Measurements from ENCODE around the gene TRAPPC6A. TPM values are rescaled to one million over a fixed set of nuclear protein-coding genes. Genes with fewer than 3 reads are reported as not detected.

The TRAPPC6A gene
- total RNA-seq, 2 donors from 2014 or later = 56.6 to 79.1 TPM

DNA sequence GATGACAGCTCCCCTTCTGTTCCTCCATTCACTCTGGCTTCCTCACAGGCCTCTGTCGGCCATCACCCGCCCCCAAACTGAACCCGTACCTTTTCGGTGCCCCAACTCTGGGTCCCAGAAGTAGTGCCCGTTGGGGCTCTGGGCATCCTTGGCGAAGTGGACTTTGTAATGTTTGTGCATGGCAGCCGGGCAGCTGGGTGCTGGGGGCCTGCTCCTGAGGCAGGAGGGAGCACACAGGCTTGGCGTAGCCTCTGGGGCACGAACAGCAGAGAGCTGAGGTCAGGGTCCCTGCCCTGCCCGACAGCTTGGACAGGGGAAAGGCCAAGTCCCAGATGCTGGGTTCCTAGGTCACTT lies 18.1 kb downstream of the TRAPPC6A start:
- H3K27ac Mint-ChIP-seq = no peak overlapping the region
- 91 to 96% methylated on average over 10 of the region's 10 CpGs for WGBS, 2 experiments (ENCODE audit: insufficient coverage in 1 of 2, insufficient read length in 1 of 2)
- peaks cover 31% of the 10 kb centered on the region for H3K27me3 Mint-ChIP-seq (ENCODE audit: insufficient read depth)

GRCh38 chr19:45159210-45159970 lies 18.6 kb downstream of the TRAPPC6A start:
- H3K4me3 Mint-ChIP-seq = no peak overlapping the region
- peaks cover 8% of the 10 kb centered on the region for H3K4me1 ChIP-seq (ENCODE audit: control insufficient read depth, insufficient read depth, low read length)
- H3K27ac Mint-ChIP-seq = no peak overlapping the region
- WGBS, 2 experiments (ENCODE audit: insufficient coverage in 1 of 2, insufficient read length in 1 of 2) = 89 to 94% methylated on average over 8 to 12 of the region's 12 CpGs
- H3K27me3 Mint-ChIP-seq (ENCODE audit: insufficient read depth) = peaks cover 36% of the 10 kb centered on the region
- H3K4me3 ChIP-seq (ENCODE audit: low read length) = no peak overlapping the region
- DNase-seq = no peak
- TF ChIP-seq, protein P1, sequence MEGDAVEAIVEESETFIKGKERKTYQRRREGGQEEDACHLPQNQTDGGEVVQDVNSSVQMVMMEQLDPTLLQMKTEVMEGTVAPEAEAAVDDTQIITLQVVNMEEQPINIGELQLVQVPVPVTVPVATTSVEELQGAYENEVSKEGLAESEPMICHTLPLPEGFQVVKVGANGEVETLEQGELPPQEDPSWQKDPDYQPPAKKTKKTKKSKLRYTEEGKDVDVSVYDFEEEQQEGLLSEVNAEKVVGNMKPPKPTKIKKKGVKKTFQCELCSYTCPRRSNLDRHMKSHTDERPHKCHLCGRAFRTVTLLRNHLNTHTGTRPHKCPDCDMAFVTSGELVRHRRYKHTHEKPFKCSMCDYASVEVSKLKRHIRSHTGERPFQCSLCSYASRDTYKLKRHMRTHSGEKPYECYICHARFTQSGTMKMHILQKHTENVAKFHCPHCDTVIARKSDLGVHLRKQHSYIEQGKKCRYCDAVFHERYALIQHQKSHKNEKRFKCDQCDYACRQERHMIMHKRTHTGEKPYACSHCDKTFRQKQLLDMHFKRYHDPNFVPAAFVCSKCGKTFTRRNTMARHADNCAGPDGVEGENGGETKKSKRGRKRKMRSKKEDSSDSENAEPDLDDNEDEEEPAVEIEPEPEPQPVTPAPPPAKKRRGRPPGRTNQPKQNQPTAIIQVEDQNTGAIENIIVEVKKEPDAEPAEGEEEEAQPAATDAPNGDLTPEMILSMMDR (conservative IDR thresholded peaks at IDR 0.05) = no peak
- no peaks in the 10 kb centered on the region for H3K27me3 ChIP-seq (ENCODE audit: control insufficient read depth, insufficient read depth, low read length, poor library complexity, severe bottlenecking)
- peaks cover 3% of the 10 kb centered on the region for H3K4me1 Mint-ChIP-seq
- no peak overlapping the region for H3K9ac ChIP-seq (ENCODE audit: extremely low read depth, low read length, poor library complexity, severe bottlenecking)
- H3K36me3 ChIP-seq (ENCODE audit: control insufficient read depth, insufficient read depth, low read length) = no peaks in the 10 kb centered on the region
- H3K27ac ChIP-seq (ENCODE audit: low read depth, low read length) = no peak overlapping the region
- H3K36me3 Mint-ChIP-seq (ENCODE audit: low read depth) = no peaks in the 10 kb centered on the region
- H3K9me3 ChIP-seq (ENCODE audit: control insufficient read depth, low read length) = no peaks in the 10 kb centered on the region
- no peaks in the 10 kb centered on the region for H3K9me3 Mint-ChIP-seq

More for the DNA sequence above, 18.1 kb downstream of the TRAPPC6A start:
- H3K4me3 Mint-ChIP-seq = no peak overlapping the region
- Histone ChIP-seq H3K27ac (ENCODE audit: low read depth, low read length) (no peak overlapping the region), H3K36me3 (ENCODE audit: control insufficient read depth, insufficient read depth, low read length) (no peaks in the 10 kb centered on the region), H3K4me1 (ENCODE audit: control insufficient read depth, insufficient read depth, low read length) (peaks cover 6% of the 10 kb centered on the region), H3K27me3 (ENCODE audit: control insufficient read depth, insufficient read depth, low read length, poor library complexity, severe bottlenecking) (no peaks in the 10 kb centered on the region), H3K4me3 (ENCODE audit: low read length) (no peak overlapping the region), H3K9me3 (ENCODE audit: control insufficient read depth, low read length) (no peaks in the 10 kb centered on the region), H3K9ac (ENCODE audit: extremely low read depth, low read length, poor library complexity, severe bottlenecking) (no peak overlapping the region)
- DNase-seq = no peak
- peaks cover 2% of the 10 kb centered on the region for H3K4me1 Mint-ChIP-seq
- H3K9me3 Mint-ChIP-seq = no peaks in the 10 kb centered on the region
- no peaks in the 10 kb centered on the region for H3K36me3 Mint-ChIP-seq (ENCODE audit: low read depth)
- TF ChIP-seq, protein P1 (conservative IDR thresholded peaks at IDR 0.05) = no peak

- peaks cover 43% of the 10 kb centered on the region for H3K27me3 Mint-ChIP-seq (ENCODE audit: insufficient read depth)
- TF ChIP-seq, protein P1 (conservative IDR thresholded peaks at IDR 0.05) = no peak
- H3K9ac ChIP-seq (ENCODE audit: extremely low read depth, low read length, poor library complexity, severe bottlenecking) = no peak overlapping the region
- H3K9me3 Mint-ChIP-seq = no peaks in the 10 kb centered on the region
- no peaks in the 10 kb centered on the region for H3K27me3 ChIP-seq (ENCODE audit: control insufficient read depth, insufficient read depth, low read length, poor library complexity, severe bottlenecking)
- no peaks in the 10 kb centered on the region for H3K36me3 ChIP-seq (ENCODE audit: control insufficient read depth, insufficient read depth, low read length)
- H3K4me1 ChIP-seq (ENCODE audit: control insufficient read depth, insufficient read depth, low read length) = peaks cover 12% of the 10 kb centered on the region
- H3K4me3 ChIP-seq (ENCODE audit: low read length) = no peak overlapping the region
- no peak overlapping the region for H3K27ac Mint-ChIP-seq
- H3K4me3 Mint-ChIP-seq = no peak overlapping the region
- H3K9me3 ChIP-seq (ENCODE audit: control insufficient read depth, low read length) = no peaks in the 10 kb centered on the region
- 93% methylated on average over 18 to 27 of the region's 27 CpGs for WGBS, 2 experiments (ENCODE audit: insufficient coverage in 1 of 2, insufficient read length in 1 of 2)
- H3K27ac ChIP-seq (ENCODE audit: low read depth, low read length) = no peak overlapping the region
- H3K36me3 Mint-ChIP-seq (ENCODE audit: low read depth) = no peaks in the 10 kb centered on the region
- peaks cover 10% of the 10 kb centered on the region for H3K4me1 Mint-ChIP-seq
- DNase-seq = no peak
Measured at GRCh38 chr19:45158503-45159209, 19.4 kb downstream of the TRAPPC6A start.
